GM12878 (cell line): ENCODE data around the gene COG4. TPM values are rescaled to one million over a fixed set of nuclear protein-coding genes. Genes with fewer than 3 reads are reported as not detected.

Experiments
- ATAC-seq: fragments of 200-7000 bp; cut with Tn5 transposase; 3 replicates; pipeline ENCODE4 v1.9.1; 2020; ENCODE audit warnings: mild to moderate bottlenecking, moderate library complexity
- BruUV-seq: library from RNA; stranded (reverse); fragments of 400-500 nt; replicated peaks from 2 replicates; lab custom pipeline; 2021; lab: Mats Ljungman, UMichigan
- CTCF ChIA-PET: fragments of 300-600 bp; sonication (Branson Sonifier 250); formaldehyde crosslinking; extraction: SDS; loops from one replicate; lab custom pipeline; 2021; ENCODE audit warnings: inconsistent platforms; lab: Yijun Ruan, JAX
- POLR2A ChIA-PET: fragments of 350-600 bp; formaldehyde crosslinking; extraction: SDS; loops from one replicate; lab custom pipeline; 2021; ENCODE audit warnings: inconsistent platforms; lab: Charles Lee
- RAD21 ChIA-PET: fragments of 300-600 bp; sonication (Branson Sonifier 250); formaldehyde crosslinking; loops from one replicate; lab custom pipeline; 2023; ENCODE audit warnings: antibody characterized with exemption; ENCODE audit not compliant: unreplicated experiment; lab: Charles Lee
- SMC1A ChIA-PET: fragments of 300-600 bp; sonication (Branson Sonifier 250); formaldehyde crosslinking; loops from one replicate; lab custom pipeline; 2023; ENCODE audit not compliant: unreplicated experiment, uncharacterized antibody; lab: Charles Lee
- DNase-seq: peaks from one replicate; pipeline ENCODE4 v3.0.0-alpha.2; 2011; ENCODE audit warnings: low read depth, low spot score
- FAIRE-seq: peaks from 3 replicates; lab custom pipeline; 2011; peaks lifted over from hg19 to GRCh38; lab: Jason Lieb, UNC
- H2AFZ ChIP-seq: 2 replicates; pipeline ENCODE4 v1.6.0; 2011; ENCODE audit warnings: low read depth, low read length, control low read depth; ENCODE audit not compliant: control insufficient read depth
- H3K27ac ChIP-seq: 2 replicates; pipeline ENCODE4 v1.5.1; 2011; ENCODE audit warnings: control low read depth; ENCODE audit not compliant: control insufficient read depth, insufficient read depth
- H3K27me3 ChIP-seq, 2 experiments: replicated peaks in 1 of 2; 2 replicates each; pipeline versions ENCODE4 v1.6.0 to v1.6.1; 2011; ENCODE audit warnings: low read length in 1 of 2; ENCODE audit not compliant: control insufficient read depth in 2 of 2, insufficient read depth in 2 of 2
- H3K36me3 ChIP-seq, 2 experiments: 2 replicates each; pipeline ENCODE4 v1.5.1; 2011; ENCODE audit warnings: low read length in 1 of 2; ENCODE audit not compliant: control insufficient read depth in 2 of 2, insufficient read depth in 2 of 2
- H3K4me1 ChIP-seq: 2 replicates; pipeline ENCODE4 v1.6.1; 2011; ENCODE audit warnings: mild to moderate bottlenecking, low read length, moderate library complexity, mixed read lengths; ENCODE audit not compliant: control insufficient read depth, insufficient read depth
- H3K4me2 ChIP-seq: 2 replicates; pipeline ENCODE4 v1.6.0; 2011; ENCODE audit warnings: control low read depth; ENCODE audit not compliant: control insufficient read depth, insufficient read depth
- H3K4me3 ChIP-seq: fragments of 200-600 bp; sonication (generic); 2 replicates; pipeline ENCODE4 v1.5.1; 2016
- H3K79me2 ChIP-seq: 2 replicates; pipeline ENCODE4 v1.6.0; 2011; ENCODE audit warnings: low read length; ENCODE audit not compliant: control insufficient read depth, insufficient read depth
- H3K9ac ChIP-seq: 2 replicates; pipeline ENCODE4 v1.8.0; 2011; ENCODE audit warnings: low read length, control low read depth, mixed read lengths; ENCODE audit not compliant: control insufficient read depth, insufficient read depth
- H3K9me3 ChIP-seq: replicated peaks from 3 replicates; pipeline ENCODE4 v1.5.1; 2011; ENCODE audit warnings: mild to moderate bottlenecking, low read length; ENCODE audit not compliant: control insufficient read depth, insufficient read depth
- H4K20me1 ChIP-seq: 2 replicates; pipeline ENCODE4 v1.6.0; 2011; ENCODE audit not compliant: control insufficient read depth, insufficient read depth
- BCL11A ChIP-seq: IDR thresholded peaks from 2 replicates; pipeline ENCODE4 v1.6.1; 2011; ENCODE audit warnings: low read depth, low read length
- BMI1 ChIP-seq: fragments of 450-650 bp; IDR thresholded peaks from 2 replicates; pipeline ENCODE4 v1.6.1; 2016; ENCODE audit warnings: mild to moderate bottlenecking, moderate library complexity, borderline replicate concordance
- ESRRA ChIP-seq: IDR thresholded peaks from 2 replicates; pipeline ENCODE4 v1.6.1; 2012; ENCODE audit warnings: mild to moderate bottlenecking, low read length, improper control_type of control experiment
- EZH2 ChIP-seq: IDR thresholded peaks from 2 replicates; pipeline ENCODE4 v1.6.1; 2012; ENCODE audit warnings: low read depth, mild to moderate bottlenecking, control low read depth, inconsistent platforms, low read length, borderline replicate concordance; ENCODE audit not compliant: control insufficient read depth
- GATAD2B ChIP-seq: fragments of 450-650 bp; conservative IDR thresholded peaks from 2 replicates; pipeline ENCODE4 v1.6.1; 2017; ENCODE audit warnings: low read depth, mild to moderate bottlenecking, moderate library complexity
- HDGF ChIP-seq: fragments of 450-650 bp; IDR thresholded peaks from 2 replicates; pipeline ENCODE4 v1.6.1; 2016; ENCODE audit warnings: antibody characterized with exemption
- IKZF2 ChIP-seq, 2 experiments: fragments of 450-650 bp; IDR thresholded peaks; 2 replicates each; pipeline ENCODE4 v1.6.1; 2017; ENCODE audit warnings: mild to moderate bottlenecking in 2 of 2, moderate library complexity in 2 of 2
- JUNB ChIP-seq: IDR thresholded peaks from 2 replicates; pipeline ENCODE4 v1.6.1; 2016; ENCODE audit warnings: antibody characterized with exemption, mild to moderate bottlenecking
- NR2C2 ChIP-seq: IDR thresholded peaks from 2 replicates; pipeline ENCODE4 v1.6.1; 2011; ENCODE audit warnings: borderline replicate concordance, low read depth; ENCODE audit not compliant: control insufficient read depth, insufficient read length
- PAX5 ChIP-seq: IDR thresholded peaks from 2 replicates; pipeline ENCODE4 v1.6.1; 2011; ENCODE audit warnings: low read depth, low read length, borderline replicate concordance
- POLR2A ChIP-seq: IDR thresholded peaks from 2 replicates; pipeline ENCODE4 v1.6.1; 2011; ENCODE audit warnings: low read depth, mild to moderate bottlenecking, low read length
- RFX5 ChIP-seq: IDR thresholded peaks from 2 replicates; pipeline ENCODE4 v1.6.1; 2011; ENCODE audit warnings: low read depth, low read length, improper control_type of control experiment
- RUNX3 ChIP-seq: IDR thresholded peaks from 2 replicates; pipeline ENCODE4 v1.6.1; 2012; ENCODE audit warnings: low read length, inconsistent platforms
- SIX5 ChIP-seq: IDR thresholded peaks from 2 replicates; pipeline ENCODE4 v1.6.1; 2011; ENCODE audit warnings: mild to moderate bottlenecking, low read depth, low read length, moderate library complexity; ENCODE audit not compliant: severe bottlenecking
- SKIL ChIP-seq: fragments of 450-650 bp; IDR thresholded peaks from 2 replicates; pipeline ENCODE4 v1.6.1; 2017; ENCODE audit warnings: mild to moderate bottlenecking, low read depth, inconsistent platforms; ENCODE audit not compliant: poor library complexity, severe bottlenecking
- SMARCA5 ChIP-seq: fragments of 450-650 bp; IDR thresholded peaks from 2 replicates; pipeline ENCODE4 v1.6.1; 2017; ENCODE audit warnings: mild to moderate bottlenecking
- SP1 ChIP-seq: IDR thresholded peaks from one replicate; pipeline ENCODE4 v1.6.1; 2011; ENCODE audit warnings: low read depth, low read length
- TBL1XR1 ChIP-seq: IDR thresholded peaks from 2 replicates; pipeline ENCODE4 v1.6.1; 2012; ENCODE audit warnings: low read depth, low read length, improper control_type of control experiment
- ZNF687 ChIP-seq: fragments of 450-650 bp; IDR thresholded peaks from 2 replicates; pipeline ENCODE4 v1.6.1; 2017; ENCODE audit warnings: mild to moderate bottlenecking, moderate library complexity
- WGBS: methylation state at CpG from one replicate; pipeline ENCODE4 v1.1.6; 2016; ENCODE audit warnings: low lambda C conversion rate; ENCODE audit not compliant: insufficient replicate concordance, insufficient coverage; ENCODE audit errors: missing lambda C conversion rate; 5-methylcytosine and 5-hydroxymethylcytosine counted together
- in situ Hi-C: fragments of 300-500 bp; cut with MboI; formaldehyde crosslinking; loops from 9 replicates; pipeline ENCODE4 v1.14.3; 2018; ENCODE audit warnings: mixed read lengths
- intact Hi-C: fragments of 100-400 bp; cut with micrococcal nuclease; formaldehyde crosslinking; loops from one replicate; pipeline ENCODE4 v1.14.2; 2022; ENCODE audit not compliant: unreplicated experiment
- polyA plus RNA-seq, 11 experiments: library from polyadenylated mRNA; depleted of rRNA in 4 of 11; unstranded in 6 of 11; stranded (reverse) in 5 of 11; fragments of >200 nt; fragmentation: Nextera tagmentation in 4 of 11; fragmentation: Illumina TruSeq in 1 of 11; extraction: Ambion mirVana in 4 of 11; extraction: Trizol in 1 of 11; gene quantifications; 1 replicate in 1 of 11; 2 replicates in 10 of 11; pipeline versions ENCODE4 v1.2.1 to v1.2.3, GENCODE V29; 2011 to 2016; ENCODE audit warnings: inconsistent platforms in 2 of 11, missing spikeins in 2 of 11, low read depth in 1 of 11
- total RNA-seq, 4 experiments: library from RNA; depleted of rRNA in 3 of 4; stranded (reverse); fragments of >200 nt in 3 of 4; fragmentation: Illumina TruSeq in 1 of 4; extraction: Trizol in 1 of 4; gene quantifications; 2 replicates each; pipeline versions ENCODE4 v1.2.1 to v1.2.3, GENCODE V29; 2013 to 2021

COG4 gene
- total and polyA plus RNA-seq, 10 of the 15 experiments (the other 5 are each of a cell fraction or from before 2014, with no cell fraction given): 7.0 to 57.7 (median 33.0) TPM

GRCh38 chr16:70483426-70483825 is 39.9 kb downstream of the COG4 start (continued):
- TF ChIP-seq SKIL: no peak
- TF ChIP-seq POLR2A: 0 out of 2 replicates have a peak, but pooled peaks have one; percentile 20
- no peak for TF ChIP-seq HDGF
- TF ChIP-seq BMI1: no peak
- TF ChIP-seq ZNF687: peak; percentile 91

GRCh38 chr16:70482624-70483023 is 40.7 kb downstream of the COG4 start:
- no peak overlapping the region for H3K4me2 ChIP-seq
- peaks cover 26 to 28% of the 10 kb centered on the region in 2 experiments for H3K36me3 ChIP-seq
- TF ChIP-seq BCL11A: no peak
- no peak for TF ChIP-seq SMARCA5
- TF ChIP-seq GATAD2B: no peak
- TF ChIP-seq RFX5: no peak
- no peak for TF ChIP-seq EZH2
- no peak for TF ChIP-seq SP1
- no peak for TF ChIP-seq NR2C2
- TF ChIP-seq RUNX3: no peak
- no peak for TF ChIP-seq PAX5
- TF ChIP-seq JUNB: no peak
- TF ChIP-seq SIX5: no peak
- TF ChIP-seq TBL1XR1: no peak
- no peak for TF ChIP-seq IKZF2 (IDR thresholded peaks at IDR 0.05)
- TF ChIP-seq ESRRA: no peak
- no peaks in the 10 kb centered on the region for H4K20me1 ChIP-seq
- H3K9ac ChIP-seq: no peak overlapping the region
- intact Hi-C loops (no loop called here), in situ Hi-C loops (no loop called here)
- no peak for DNase-seq
- no peak for ATAC-seq
- no peak overlapping the region for H2AFZ ChIP-seq
- POLR2A ChIA-PET: no interaction called here
- H3K9me3 ChIP-seq: no peaks in the 10 kb centered on the region
- H3K27ac ChIP-seq: no peak overlapping the region
- no peaks in the 10 kb centered on the region for H3K27me3 ChIP-seq
- BruUV-seq: no TSS peak
- H3K79me2 ChIP-seq: no peaks in the 10 kb centered on the region
- 93% methylated on average over 5 of the region's 5 CpGs for WGBS
- CTCF ChIA-PET: interaction anchor here (1.5 kb wide), 1 partner anchor 87 kb away, joined by 4 read pairs; no protein-coding TSS in a partner anchor
- no peak overlapping the region for H3K4me3 ChIP-seq
- no peak for FAIRE-seq
- RAD21 ChIA-PET: interaction anchor here (1.3 kb wide), 2 partner anchors 27 to 55 kb away, joined by 7 read pairs; partner anchors contain the start of gene FCSK
- H3K4me1 ChIP-seq: peaks cover 11% of the 10 kb centered on the region
- SMC1A ChIA-PET: interaction anchor here (1.1 to 2.4 kb wide), 6 partner anchors 13 to 51 kb away, joined by 3 to 22 read pairs (median 4); partner anchors contain the start of gene ST3GAL2
